GM19324 (cell line): ENCODE data around the gene SBF1.

Experiments used
- ATAC-seq: cut with Tn5 transposase; IDR thresholded peaks from one replicate; pipeline ENCODE4 v1.9.1; 2021; ENCODE audit warnings: mild to moderate bottlenecking, moderate library complexity; ENCODE audit not compliant: unreplicated experiment, low FRiP score

The SBF1 gene

GRCh38 chr22:50469377-50470305, 5.2 kb downstream of the SBF1 start:
- peak; percentile 58 for ATAC-seq

- no peak for ATAC-seq
These were observed 6.2 kb downstream of the SBF1 start for GRCh38 chr22:50468626-50469025.

GRCh38 chr22:50467773-50468440, 6.9 kb downstream of the SBF1 start:
- ATAC-seq: no peak

- ATAC-seq: no peak
These were observed 7.5 kb downstream of the SBF1 start for GRCh38 chr22:50467341-50467740.

- no peak for ATAC-seq
These were observed 9.5 kb downstream of the SBF1 start for GRCh38 chr22:50465066-50465930.

GRCh38 chr22:50464451-50464850, 10.4 kb downstream of the SBF1 start:
- ATAC-seq: no peak

GRCh38 chr22:50463188-50463900, 11.5 kb downstream of the SBF1 start:
- ATAC-seq: no peak

- ATAC-seq: no peak
These were observed 12.8 kb downstream of the SBF1 start for GRCh38 chr22:50461979-50462540.

GRCh38 chr22:50461536-50461935, 13.3 kb downstream of the SBF1 start:
- ATAC-seq: no peak

- no peak for ATAC-seq
These were observed 13.9 kb downstream of the SBF1 start for GRCh38 chr22:50460938-50461337.

GRCh38 chr22:50459496-50460140, 15.2 kb downstream of the SBF1 start:
- no peak for ATAC-seq

- no peak for ATAC-seq
These were observed 15.8 kb downstream of the SBF1 start for GRCh38 chr22:50459016-50459415.

- no peak for ATAC-seq
These were observed 18.2 kb downstream of the SBF1 start for GRCh38 chr22:50456466-50457234.

GRCh38 chr22:50456026-50456425, 18.8 kb downstream of the SBF1 start:
- no peak for ATAC-seq

- ATAC-seq: no peak
These were observed 19.6 kb downstream of the SBF1 start for GRCh38 chr22:50455201-50455600.

- ATAC-seq: no peak
These were observed 20.2 kb downstream of the SBF1 start for GRCh38 chr22:50454556-50455075.

- no peak for ATAC-seq
These were observed 22.2 kb downstream of the SBF1 start for GRCh38 chr22:50452649-50453048.
